ENCODE data around the gene PCYT1A.

Gene PCYT1A

GRCh38 chr3:196235452-196236122 lies 51.9 kb downstream of the PCYT1A start:
- DNase-seq, result no peak

- no peak for DNase-seq
These were observed 54.7 kb downstream of the PCYT1A start for GRCh38 chr3:196232882-196233251.

GRCh38 chr3:196232154-196232881 lies 55.2 kb downstream of the PCYT1A start:
- no peak for DNase-seq

GRCh38 chr3:196227629-196228493 lies 59.7 kb downstream of the PCYT1A start:
- no peak for DNase-seq

GRCh38 chr3:196227121-196227561 lies 60.4 kb downstream of the PCYT1A start:
- DNase-seq, result no peak

GRCh38 chr3:196225763-196226364 lies 61.7 kb downstream of the PCYT1A start:
- no peak for DNase-seq

- no peak for DNase-seq
These were observed 62.4 kb downstream of the PCYT1A start for GRCh38 chr3:196225086-196225485.

- no peak for DNase-seq
These were observed 64.5 kb downstream of the PCYT1A start for GRCh38 chr3:196222876-196223595.

- DNase-seq, result no peak
These were observed 66.5 kb downstream of the PCYT1A start for GRCh38 chr3:196220991-196221390.

- no peak for DNase-seq
These were observed 66.9 kb downstream of the PCYT1A start for GRCh38 chr3:196220587-196220986.

GRCh38 chr3:196219970-196220311 lies 67.6 kb downstream of the PCYT1A start:
- DNase-seq, result no peak

- DNase-seq, result peak; percentile 66
These were observed 68.1 kb downstream of the PCYT1A start for GRCh38 chr3:196219194-196219969.

- no peak for DNase-seq
These were observed 69.3 kb downstream of the PCYT1A start for GRCh38 chr3:196218155-196218712.

GRCh38 chr3:196217307-196218154 lies 70.0 kb downstream of the PCYT1A start:
- DNase-seq, result no peak

GRCh38 chr3:196216681-196217211 lies 70.8 kb downstream of the PCYT1A start:
- DNase-seq, result no peak

- no peak for DNase-seq
These were observed 71.4 kb downstream of the PCYT1A start, which contains the start of gene SLC51A for GRCh38 chr3:196216089-196216564. Gene SLC51A (plus strand): TSS chr3:196216534. CDS start chr3:196216713, 179 bp downstream.

- no peak for DNase-seq
These were observed 72.0 kb downstream of the PCYT1A start for GRCh38 chr3:196215493-196216020.

- no peak for DNase-seq
These were observed 72.6 kb downstream of the PCYT1A start for GRCh38 chr3:196214783-196215441.

All from eye (tissue), 1 donor.